ENCODE results near the gene GLB1L.

Gene GLB1L

DNA sequence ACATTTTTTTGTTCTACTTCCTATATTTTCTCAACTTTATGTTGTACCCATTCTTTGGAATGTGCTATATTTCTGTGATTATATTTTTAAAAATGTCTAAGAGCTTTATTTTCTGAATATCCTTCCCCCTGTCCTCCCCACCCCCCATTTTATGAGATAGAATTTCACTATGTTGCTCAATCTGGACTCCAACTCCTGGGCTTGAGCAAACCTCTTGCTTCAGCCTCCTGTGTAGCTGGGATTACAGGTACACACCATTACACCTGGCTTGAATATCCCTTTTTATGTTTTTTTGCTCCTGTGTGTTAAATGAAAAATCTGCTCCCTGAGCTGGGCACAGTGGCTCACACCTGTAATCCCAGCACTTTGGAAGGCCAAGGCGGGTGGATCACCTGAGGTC lies 47.9 kb downstream of the GLB1L start:
- no peaks in the 10 kb centered on the region for H3K9me3 ChIP-seq (ENCODE audit: low read depth, low read length)
- H3K9ac ChIP-seq (ENCODE audit: insufficient read length) = no peak overlapping the region
- DNase-seq (ENCODE audit: low read depth, low spot score) = no peak
- no peak overlapping the region for H3K4me3 ChIP-seq
- H3K36me3 ChIP-seq (ENCODE audit: insufficient read depth, low read length) = no peaks in the 10 kb centered on the region
- H3K27ac ChIP-seq = no peak overlapping the region
- TF ChIP-seq POLR2AphosphoS5 (IDR thresholded peaks at IDR 0.05; ENCODE audit: borderline replicate concordance, low read depth, low read length) = no peak

DNA sequence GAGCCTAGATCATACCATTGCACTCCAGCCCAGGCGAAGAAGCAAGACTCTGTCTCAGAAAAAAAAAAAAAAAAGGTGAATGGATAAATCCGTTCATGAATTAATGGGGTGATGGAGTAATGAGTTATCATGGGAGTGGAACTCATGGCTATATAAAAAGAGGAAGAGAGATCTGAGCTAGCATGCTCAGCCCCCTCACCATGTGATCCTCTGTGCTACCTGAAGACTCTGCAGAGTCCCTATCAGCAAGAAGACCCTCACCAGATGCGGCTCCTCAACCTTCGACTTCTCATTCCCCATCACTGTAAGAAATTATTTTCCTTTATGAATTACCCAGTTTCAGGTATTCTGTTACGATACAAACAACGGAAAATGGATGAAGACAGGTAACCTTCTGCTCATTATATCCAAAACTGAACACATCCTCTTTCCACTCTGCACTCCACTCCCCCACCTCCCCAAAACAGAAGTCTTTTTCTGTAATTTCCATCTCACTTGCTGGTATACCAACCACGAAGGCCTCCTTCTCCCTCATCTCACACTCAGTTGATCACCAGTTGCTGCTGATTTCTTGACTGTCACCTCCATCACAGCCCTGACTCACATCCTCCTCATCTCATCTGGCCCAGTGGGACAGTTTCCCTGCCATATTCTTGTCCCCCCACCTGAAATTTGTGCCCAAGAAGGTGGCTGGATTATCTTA lies 58.3 kb downstream of the GLB1L start:
- no peaks in the 10 kb centered on the region for H3K9me3 ChIP-seq (ENCODE audit: low read depth, low read length)
- no peak for TF ChIP-seq POLR2AphosphoS5 (IDR thresholded peaks at IDR 0.05; ENCODE audit: borderline replicate concordance, low read depth, low read length)
- TF ChIP-seq EZH2 (IDR thresholded peaks at IDR 0.05) = no peak
- TF ChIP-seq FOXP2 (optimal IDR thresholded peaks at IDR 0.05; ENCODE audit: control extremely low read depth, extremely low read length, insufficient read depth) = no peak
- DNase-seq (ENCODE audit: low read depth, low spot score) = no peak

More for the DNA sequence above, 58.3 kb downstream of the GLB1L start:
- no peak overlapping the region for H3K9ac ChIP-seq (ENCODE audit: insufficient read length)
- no peak overlapping the region for H3K4me3 ChIP-seq
- peaks cover 18% of the 10 kb centered on the region; the same call in 1 of the 2 replicates for H3K36me3 ChIP-seq (ENCODE audit: insufficient read depth, low read length)
- H3K27ac ChIP-seq = no peak overlapping the region
